Measurements from ENCODE around the gene RSRC1. TPM values are rescaled to one million over a fixed set of nuclear protein-coding genes. Genes with fewer than 3 reads are reported as not detected.
"Not testable (repeated sequence)": the region's sequence is repeated elsewhere in the genome, so short reads cannot be mapped to it uniquely, and the experiment has no call there.

RSRC1 gene
- total RNA-seq, 5 donors from 2014 or later (not counting 1 experiment from before 2014, with no cell fraction given), result 29.9 to 35.0 (median 31.1) TPM

GRCh38 chr3:158329696-158330441 is 220.0 kb downstream of the RSRC1 start:
- POLR2A ChIA-PET; H3K4me3 Mint-ChIP-seq; CTCF ChIA-PET; H3K36me3 ChIP-seq (ENCODE audit: control insufficient read depth in 2 of 2, extremely low read depth in 1 of 2, insufficient read depth in 1 of 2, low read length in 1 of 2); H3K9me3 ChIP-seq; H3K27ac ChIP-seq (ENCODE audit: low read length); H3K4me1 ChIP-seq (ENCODE audit: control insufficient read depth in 1 of 2, extremely low read depth in 1 of 2, insufficient read depth in 2 of 2, low read length in 2 of 2); DNase-seq; H3K27ac Mint-ChIP-seq; H3K27me3 Mint-ChIP-seq; H3K27me3 ChIP-seq (replicated peaks in 1 of 2; ENCODE audit: control insufficient read depth in 2 of 2, extremely low read depth in 1 of 2, insufficient read depth in 2 of 2, low read length in 1 of 2); ATAC-seq (replicated peaks in 1 of 4); H3K4me3 ChIP-seq (ENCODE audit: control insufficient read depth in 1 of 2, extremely low read depth in 1 of 2, low read length in 1 of 2): not testable (repeated sequence)
- Mint-ChIP-seq H3K4me1 (peaks cover 4 to 16% (median 4%) of the 10 kb centered on the region in 3 donors), H3K9me3 (peaks cover 1 to 10% (median 6%) of the 10 kb centered on the region in 3 donors), H3K36me3 (peaks cover 41% of the 10 kb centered on the region)
- 72% methylated on average over 10 of the region's 21 CpGs for WGBS (ENCODE audit: insufficient coverage)

- DNase-seq (no peak), ATAC-seq (replicated peaks in 1 of 4) (no peak)
- no peaks in the 10 kb centered on the region for H3K27me3 Mint-ChIP-seq
- no peak overlapping the region for H3K4me3 Mint-ChIP-seq
- WGBS (ENCODE audit: insufficient coverage), result no CpG with 5 or more reads among the region's 1 CpG
- Histone ChIP-seq H3K9me3 (no peaks in the 10 kb centered on the region), H3K36me3 (ENCODE audit: control insufficient read depth in 2 of 2, extremely low read depth in 1 of 2, insufficient read depth in 1 of 2, low read length in 1 of 2) (no peaks in the 10 kb centered on the region), H3K4me1 (ENCODE audit: control insufficient read depth in 1 of 2, extremely low read depth in 1 of 2, insufficient read depth in 2 of 2, low read length in 2 of 2) (no peaks in the 10 kb centered on the region), H3K4me3 (ENCODE audit: control insufficient read depth in 1 of 2, extremely low read depth in 1 of 2, low read length in 1 of 2) (no peak overlapping the region), H3K27me3 (replicated peaks in 1 of 2; ENCODE audit: control insufficient read depth in 2 of 2, extremely low read depth in 1 of 2, insufficient read depth in 2 of 2, low read length in 1 of 2) (no peaks in the 10 kb centered on the region), H3K27ac (ENCODE audit: low read length) (no peak overlapping the region)
- H3K9me3 Mint-ChIP-seq, result peaks cover 4 to 10% (median 6%) of the 10 kb centered on the region in 3 donors
- peaks cover 4 to 16% (median 4%) of the 10 kb centered on the region in 3 donors for H3K4me1 Mint-ChIP-seq
- H3K27ac Mint-ChIP-seq, result no peak overlapping the region
- CTCF ChIA-PET, result interaction anchor here in 1 of 2 donors (0.6 kb wide), 1 partner anchor 9 kb away, joined by 4 read pairs; no protein-coding TSS in a partner anchor
- peaks cover 41% of the 10 kb centered on the region for H3K36me3 Mint-ChIP-seq
- POLR2A ChIA-PET, result no interaction called here
Measured at GRCh38 chr3:158330870-158331269, 221.0 kb downstream of the RSRC1 start.

GRCh38 chr3:158333736-158334135 is 223.8 kb downstream of the RSRC1 start:
- H3K27me3 Mint-ChIP-seq, result no peaks in the 10 kb centered on the region

GRCh38 chr3:158337110-158337509 is 227.2 kb downstream of the RSRC1 start:
- H3K27ac Mint-ChIP-seq, result no peak overlapping the region
- H3K27me3 Mint-ChIP-seq, result no peaks in the 10 kb centered on the region
- CTCF ChIA-PET, result no interaction called here
- peaks cover 4 to 8% (median 5%) of the 10 kb centered on the region in 3 donors for H3K9me3 Mint-ChIP-seq
- H3K36me3 ChIP-seq (ENCODE audit: control insufficient read depth in 2 of 2, extremely low read depth in 1 of 2, insufficient read depth in 1 of 2, low read length in 1 of 2), result no peaks in the 10 kb centered on the region
- no peak for DNase-seq
- ATAC-seq (replicated peaks in 1 of 4), result no peak
- H3K9me3 ChIP-seq, result no peaks in the 10 kb centered on the region
- 100% methylated on average over 1 of the region's 7 CpGs for WGBS (ENCODE audit: insufficient coverage)
- POLR2A ChIA-PET, result no interaction called here
- H3K4me1 ChIP-seq (ENCODE audit: control insufficient read depth in 1 of 2, extremely low read depth in 1 of 2, insufficient read depth in 2 of 2, low read length in 2 of 2), result no peaks in the 10 kb centered on the region
- no peaks in the 10 kb centered on the region for H3K4me1 Mint-ChIP-seq
- H3K27ac ChIP-seq (ENCODE audit: low read length), result no peak overlapping the region
- H3K27me3 ChIP-seq (replicated peaks in 1 of 2; ENCODE audit: control insufficient read depth in 2 of 2, extremely low read depth in 1 of 2, insufficient read depth in 2 of 2, low read length in 1 of 2), result no peaks in the 10 kb centered on the region
- no peak overlapping the region for H3K4me3 ChIP-seq (ENCODE audit: control insufficient read depth in 1 of 2, extremely low read depth in 1 of 2, low read length in 1 of 2)
- peaks cover 52% of the 10 kb centered on the region for H3K36me3 Mint-ChIP-seq
- H3K4me3 Mint-ChIP-seq, result no peak overlapping the region

More at GRCh38 chr3:158333736-158334135, 223.8 kb downstream of the RSRC1 start:
- no peak overlapping the region for H3K27ac Mint-ChIP-seq
- peaks cover 0 to 8% (median 4%) of the 10 kb centered on the region in 3 donors for H3K4me1 Mint-ChIP-seq
- no CpG with 5 or more reads among the region's 1 CpG for WGBS (ENCODE audit: insufficient coverage)
- no peaks in the 10 kb centered on the region for H3K27me3 ChIP-seq (replicated peaks in 1 of 2; ENCODE audit: control insufficient read depth in 2 of 2, extremely low read depth in 1 of 2, insufficient read depth in 2 of 2, low read length in 1 of 2)
- ATAC-seq (replicated peaks in 1 of 4) (no peak), DNase-seq (no peak)
- no peaks in the 10 kb centered on the region for H3K9me3 ChIP-seq
- no peak overlapping the region for H3K27ac ChIP-seq (ENCODE audit: low read length)
- no peaks in the 10 kb centered on the region for H3K36me3 ChIP-seq (ENCODE audit: control insufficient read depth in 2 of 2, extremely low read depth in 1 of 2, insufficient read depth in 1 of 2, low read length in 1 of 2)
- CTCF ChIA-PET, result no interaction called here
- H3K4me3 Mint-ChIP-seq, result no peak overlapping the region
- no peak overlapping the region for H3K4me3 ChIP-seq (ENCODE audit: control insufficient read depth in 1 of 2, extremely low read depth in 1 of 2, low read length in 1 of 2)
- peaks cover 46% of the 10 kb centered on the region for H3K36me3 Mint-ChIP-seq
- H3K9me3 Mint-ChIP-seq, result peaks cover 0 to 5% (median 4%) of the 10 kb centered on the region in 3 donors
- POLR2A ChIA-PET, result no interaction called here
- H3K4me1 ChIP-seq (ENCODE audit: control insufficient read depth in 1 of 2, extremely low read depth in 1 of 2, insufficient read depth in 2 of 2, low read length in 2 of 2), result no peaks in the 10 kb centered on the region

- Mint-ChIP-seq H3K27me3 (no peaks in the 10 kb centered on the region), H3K9me3 (peaks cover 3 to 13% (median 4%) of the 10 kb centered on the region in 3 donors), H3K36me3 (peaks cover 57% of the 10 kb centered on the region), H3K27ac (no peak overlapping the region), H3K4me3 (no peak overlapping the region), H3K4me1 (no peaks in the 10 kb centered on the region)
- DNase-seq (no peak), ATAC-seq (replicated peaks in 1 of 4) (no peak)
- Histone ChIP-seq H3K36me3 (ENCODE audit: control insufficient read depth in 2 of 2, extremely low read depth in 1 of 2, insufficient read depth in 1 of 2, low read length in 1 of 2) (no peaks in the 10 kb centered on the region), H3K9me3 (no peaks in the 10 kb centered on the region), H3K27ac (ENCODE audit: low read length) (no peak overlapping the region), H3K27me3 (replicated peaks in 1 of 2; ENCODE audit: control insufficient read depth in 2 of 2, extremely low read depth in 1 of 2, insufficient read depth in 2 of 2, low read length in 1 of 2) (no peaks in the 10 kb centered on the region), H3K4me1 (ENCODE audit: control insufficient read depth in 1 of 2, extremely low read depth in 1 of 2, insufficient read depth in 2 of 2, low read length in 2 of 2) (no peaks in the 10 kb centered on the region), H3K4me3 (ENCODE audit: control insufficient read depth in 1 of 2, extremely low read depth in 1 of 2, low read length in 1 of 2) (no peak overlapping the region)
- POLR2A ChIA-PET, result interaction anchor here in 1 of 2 donors (0.6 kb wide), 1 partner anchor 387 kb away, joined by 4 read pairs; no protein-coding TSS in a partner anchor
- CTCF ChIA-PET, result interaction anchor here in 1 of 2 donors (0.6 kb wide), 1 partner anchor 9 kb away, joined by 4 read pairs; no protein-coding TSS in a partner anchor
Measured at GRCh38 chr3:158339638-158340037, 229.7 kb downstream of the RSRC1 start.

GRCh38 chr3:158340951-158341350 is 231.1 kb downstream of the RSRC1 start:
- H3K27me3 Mint-ChIP-seq; ATAC-seq (replicated peaks in 1 of 4); CTCF ChIA-PET; H3K27me3 ChIP-seq (replicated peaks in 1 of 2; ENCODE audit: control insufficient read depth in 2 of 2, extremely low read depth in 1 of 2, insufficient read depth in 2 of 2, low read length in 1 of 2); H3K27ac Mint-ChIP-seq; H3K4me3 ChIP-seq (ENCODE audit: control insufficient read depth in 1 of 2, extremely low read depth in 1 of 2, low read length in 1 of 2); H3K36me3 ChIP-seq (ENCODE audit: control insufficient read depth in 2 of 2, extremely low read depth in 1 of 2, insufficient read depth in 1 of 2, low read length in 1 of 2); DNase-seq; POLR2A ChIA-PET; H3K9me3 ChIP-seq; H3K4me1 Mint-ChIP-seq; H3K27ac ChIP-seq (ENCODE audit: low read length); H3K4me3 Mint-ChIP-seq; H3K4me1 ChIP-seq (ENCODE audit: control insufficient read depth in 1 of 2, extremely low read depth in 1 of 2, insufficient read depth in 2 of 2, low read length in 2 of 2): not testable (repeated sequence)
- Mint-ChIP-seq H3K9me3 (peaks cover 0 to 13% (median 3%) of the 10 kb centered on the region in 3 donors), H3K36me3 (peaks cover 48% of the 10 kb centered on the region)
- WGBS (ENCODE audit: insufficient coverage), result 100% methylated on average over 2 of the region's 2 CpGs

Measured in T-cell (primary cell).